GM23248 (cell line): ENCODE measurements around the gene SLBP.

Source experiments
- EZH2 ChIP-seq: fragments of 200-600 bp; sonication (generic); IDR thresholded peaks from 2 replicates; pipeline ENCODE4 v1.6.1; 2018; ENCODE audit warnings: antibody characterized with exemption, mild to moderate bottlenecking; ENCODE audit not compliant: insufficient read depth, poor library complexity, severe bottlenecking
- EZH2phosphoT487 ChIP-seq: fragments of 200-600 bp; sonication (generic); IDR thresholded peaks from 2 replicates; pipeline ENCODE4 v1.6.1; 2018; ENCODE audit warnings: antibody characterized with exemption, moderate library complexity, mild to moderate bottlenecking, low read depth; ENCODE audit not compliant: insufficient read depth

DNA sequence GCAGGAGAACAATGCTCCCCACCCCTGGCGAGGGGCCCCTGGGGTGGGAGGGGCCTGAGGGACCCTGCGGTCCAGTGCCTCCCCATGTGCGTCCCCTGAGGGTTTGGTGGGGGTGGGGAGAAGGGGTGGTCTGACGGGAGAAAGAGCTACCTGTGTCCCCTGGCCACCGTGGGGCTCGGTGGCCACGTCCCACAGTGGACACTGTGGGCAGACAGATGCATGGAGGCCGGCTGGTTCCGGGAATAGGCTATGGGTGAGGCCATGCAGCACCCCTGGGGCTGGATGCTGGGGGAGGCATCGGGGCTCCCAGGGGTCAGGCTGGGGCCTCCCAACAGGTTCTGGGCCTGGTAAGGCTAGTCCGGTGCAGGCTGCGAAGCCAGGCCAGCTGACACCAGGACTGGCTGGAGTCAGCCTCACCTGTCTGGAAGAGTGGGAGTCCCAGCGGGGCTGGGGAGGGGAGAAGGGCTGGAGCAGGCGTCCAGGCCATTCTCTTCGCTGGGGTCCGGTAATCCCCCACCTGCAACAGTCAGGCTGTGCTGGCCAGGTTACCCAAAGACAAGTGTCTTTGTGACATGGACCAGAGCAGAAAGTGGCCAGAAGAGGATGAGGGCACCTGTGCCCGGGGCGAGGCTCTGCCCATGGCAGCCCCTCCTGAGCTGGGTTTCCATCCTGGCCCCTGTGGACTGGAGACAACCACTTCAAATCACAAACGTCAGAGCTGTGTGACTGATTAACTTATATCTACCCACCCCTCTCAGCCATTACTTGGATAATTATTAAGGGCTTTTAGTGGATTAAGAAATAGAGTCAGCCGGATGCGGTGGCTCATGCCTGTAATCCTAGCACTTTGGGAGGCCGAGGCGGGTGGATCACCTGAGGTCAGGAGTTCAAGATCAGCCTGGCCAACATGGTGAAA is 26.6 kb downstream of the SLBP start:
- no peak for TF ChIP-seq EZH2
- no peak for TF ChIP-seq EZH2phosphoT487
